HEK293 (cell line): ENCODE data around the gene APOBEC3F.

Source experiments
- CTCF ChIA-PET: fragments of 350-600 bp; formaldehyde crosslinking; extraction: SDS; loops from one replicate; lab custom pipeline; 2021; ENCODE audit warnings: antibody characterized with exemption; lab: Yijun Ruan, JAX
- POLR2A ChIA-PET: fragments of 300-600 bp; formaldehyde crosslinking; extraction: SDS; loops from one replicate; lab custom pipeline; 2020; ENCODE audit warnings: antibody characterized with exemption, inconsistent platforms; lab: Yijun Ruan, JAX
- H3K27ac ChIP-seq: fragments of 200-500 bp; sonication (Bioruptor generic); 2 replicates; pipeline ENCODE4 v1.5.1; 2014; ENCODE audit warnings: low read depth, low read length, control low read depth, inconsistent platforms; ENCODE audit errors: extremely low read depth
- H3K36me3 ChIP-seq, 2 experiments: fragments of 200-500 bp in 1 of 2; sonication (Bioruptor generic) in 1 of 2; 1 replicate in 1 of 2; 2 replicates in 1 of 2; pipeline ENCODE4 v1.5.1; 2014 to 2017; ENCODE audit warnings: inconsistent platforms in 2 of 2, low read length in 2 of 2; ENCODE audit not compliant: control insufficient read depth in 2 of 2, insufficient read depth in 1 of 2
- H3K4me1 ChIP-seq: fragments of 200-500 bp; sonication (Bioruptor generic); 2 replicates; pipeline ENCODE4 v1.5.1; 2014; ENCODE audit warnings: mild to moderate bottlenecking, low read length, inconsistent platforms; ENCODE audit not compliant: control insufficient read depth, insufficient read depth
- H3K4me3 ChIP-seq: 2 replicates; pipeline ENCODE4 v1.5.1; 2011; ENCODE audit warnings: low read depth, mild to moderate bottlenecking, control low read depth, low read length, moderate library complexity
- H3K9me3 ChIP-seq: fragments of 200-500 bp; sonication (Bioruptor generic); 2 replicates; pipeline ENCODE4 v1.5.1; 2014; ENCODE audit warnings: low read depth, low read length, inconsistent platforms; ENCODE audit not compliant: control insufficient read depth, insufficient read depth
- EGR2 ChIP-seq: fragments of 450-650 bp; formaldehyde crosslinking; IDR thresholded peaks from 2 replicates; pipeline ENCODE4 v1.5.1; 2016; ENCODE audit warnings: low read depth, missing biosample characterization, missing genetic modification characterization
- GLIS1 ChIP-seq: fragments of 450-650 bp; formaldehyde crosslinking; IDR thresholded peaks from 2 replicates; pipeline ENCODE4 v1.5.1; 2016; ENCODE audit warnings: missing biosample characterization, missing genetic modification characterization
- TCF7L2 ChIP-seq: IDR thresholded peaks from 2 replicates; pipeline ENCODE4 v1.6.1; 2011; ENCODE audit warnings: low read depth, mild to moderate bottlenecking, inconsistent platforms, low read length, moderate library complexity, borderline replicate concordance
- ZFHX2 ChIP-seq: fragments of 450-650 bp; formaldehyde crosslinking; conservative IDR thresholded peaks from 2 replicates; pipeline ENCODE4 v1.5.1; 2016; ENCODE audit warnings: missing biosample characterization, missing genetic modification characterization
- ZIC2 ChIP-seq: fragments of 450-650 bp; formaldehyde crosslinking; IDR thresholded peaks from 2 replicates; pipeline ENCODE4 v1.5.1; 2016; ENCODE audit warnings: missing biosample characterization, missing genetic modification characterization
- ZNF155 ChIP-seq: fragments of 450-650 bp; formaldehyde crosslinking; IDR thresholded peaks from 2 replicates; pipeline ENCODE4 v1.5.1; 2016; ENCODE audit warnings: missing biosample characterization, missing genetic modification characterization
- ZNF37A ChIP-seq: fragments of 450-650 bp; IDR thresholded peaks from 2 replicates; pipeline ENCODE4 v1.5.1; 2018; ENCODE audit warnings: missing biosample characterization, missing genetic modification characterization
- ZNF791 ChIP-seq: fragments of 450-650 bp; formaldehyde crosslinking; IDR thresholded peaks from 2 replicates; pipeline ENCODE4 v1.5.1; 2016; ENCODE audit warnings: missing biosample characterization, missing genetic modification characterization
- TF ChIP-seq, protein P1 (sequence below): fragments of 450-650 bp; formaldehyde crosslinking; IDR thresholded peaks from 2 replicates; pipeline ENCODE4 v1.5.1; 2016; ENCODE audit warnings: missing biosample characterization, missing genetic modification characterization
- TF ChIP-seq, protein P2 (sequence below): fragments of 450-650 bp; formaldehyde crosslinking; IDR thresholded peaks from 2 replicates; pipeline ENCODE4 v1.5.1; 2017; ENCODE audit warnings: missing biosample characterization, missing genetic modification characterization
- TF ChIP-seq, protein P3 (sequence below): fragments of 450-650 bp; formaldehyde crosslinking; IDR thresholded peaks from 2 replicates; pipeline ENCODE4 v1.5.1; 2016; ENCODE audit warnings: missing biosample characterization, missing genetic modification characterization
- TF ChIP-seq, protein P4 (sequence below): fragments of 450-650 bp; formaldehyde crosslinking; IDR thresholded peaks from 2 replicates; pipeline ENCODE4 v1.5.1; 2016; ENCODE audit warnings: missing biosample characterization, missing genetic modification characterization

APOBEC3F gene

DNA sequence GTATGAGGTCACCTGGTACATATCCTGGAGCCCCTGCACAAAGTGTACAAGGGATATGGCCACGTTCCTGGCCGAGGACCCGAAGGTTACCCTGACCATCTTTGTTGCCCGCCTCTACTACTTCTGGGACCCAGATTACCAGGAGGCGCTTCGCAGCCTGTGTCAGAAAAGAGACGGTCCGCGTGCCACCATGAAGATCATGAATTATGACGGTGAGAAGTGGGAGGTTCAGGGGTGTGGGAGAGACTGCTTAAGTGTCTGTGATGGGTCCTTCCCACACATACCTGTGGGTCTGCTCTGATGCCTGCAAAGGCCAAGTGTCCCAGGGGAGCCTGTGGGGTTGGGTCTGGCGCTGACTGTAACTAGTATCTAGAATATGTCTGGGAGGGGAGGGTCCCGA lies 40.4 kb downstream of the APOBEC3F start:
- CTCF ChIA-PET, result no interaction called here
- TF ChIP-seq EGR2 (tag by site-specific recombination), result peak; percentile 72
- TF ChIP-seq, protein P1, sequence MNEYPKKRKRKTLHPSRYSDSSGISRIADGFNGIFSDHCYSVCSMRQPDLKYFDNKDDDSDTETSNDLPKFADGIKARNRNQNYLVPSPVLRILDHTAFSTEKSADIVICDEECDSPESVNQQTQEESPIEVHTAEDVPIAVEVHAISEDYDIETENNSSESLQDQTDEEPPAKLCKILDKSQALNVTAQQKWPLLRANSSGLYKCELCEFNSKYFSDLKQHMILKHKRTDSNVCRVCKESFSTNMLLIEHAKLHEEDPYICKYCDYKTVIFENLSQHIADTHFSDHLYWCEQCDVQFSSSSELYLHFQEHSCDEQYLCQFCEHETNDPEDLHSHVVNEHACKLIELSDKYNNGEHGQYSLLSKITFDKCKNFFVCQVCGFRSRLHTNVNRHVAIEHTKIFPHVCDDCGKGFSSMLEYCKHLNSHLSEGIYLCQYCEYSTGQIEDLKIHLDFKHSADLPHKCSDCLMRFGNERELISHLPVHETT, result no peak
- no peak overlapping the region for H3K4me3 ChIP-seq
- H3K4me1 ChIP-seq, result no peaks in the 10 kb centered on the region
- POLR2A ChIA-PET, result no interaction called here
- H3K27ac ChIP-seq, result no peak overlapping the region
- H3K9me3 ChIP-seq, result no peaks in the 10 kb centered on the region
- H3K36me3 ChIP-seq, result no peaks in the 10 kb centered on the region

DNA sequence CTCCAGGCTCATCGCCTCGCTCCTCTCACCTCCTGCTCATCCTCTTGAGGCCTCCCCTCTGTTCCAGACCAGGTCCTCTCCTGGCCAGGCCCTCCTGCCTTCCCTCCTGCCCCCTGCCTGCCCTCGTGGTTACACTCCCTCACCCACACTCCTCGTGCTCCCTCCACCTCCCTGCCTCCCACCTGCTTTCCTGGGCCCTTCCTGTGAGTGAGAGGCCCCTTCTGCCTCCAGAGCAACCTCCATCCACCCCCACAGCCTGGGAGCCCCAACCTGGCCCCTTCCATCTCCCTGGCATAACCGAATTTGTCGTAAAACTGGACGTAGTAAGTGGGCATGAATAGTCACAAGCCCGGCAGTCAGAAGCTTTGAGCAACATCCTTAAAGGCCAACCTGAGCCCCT lies 40.9 kb downstream of the APOBEC3F start:
- no peak overlapping the region for H3K27ac ChIP-seq
- no peak overlapping the region for H3K4me3 ChIP-seq
- TF ChIP-seq ZFHX2 (peak; percentile 99), GLIS1 (peak; percentile 63), EGR2 (tag by site-specific recombination) (peak; percentile 99), ZNF155 (no peak), TCF7L2 (no peak)
- TF ChIP-seq, protein P2, sequence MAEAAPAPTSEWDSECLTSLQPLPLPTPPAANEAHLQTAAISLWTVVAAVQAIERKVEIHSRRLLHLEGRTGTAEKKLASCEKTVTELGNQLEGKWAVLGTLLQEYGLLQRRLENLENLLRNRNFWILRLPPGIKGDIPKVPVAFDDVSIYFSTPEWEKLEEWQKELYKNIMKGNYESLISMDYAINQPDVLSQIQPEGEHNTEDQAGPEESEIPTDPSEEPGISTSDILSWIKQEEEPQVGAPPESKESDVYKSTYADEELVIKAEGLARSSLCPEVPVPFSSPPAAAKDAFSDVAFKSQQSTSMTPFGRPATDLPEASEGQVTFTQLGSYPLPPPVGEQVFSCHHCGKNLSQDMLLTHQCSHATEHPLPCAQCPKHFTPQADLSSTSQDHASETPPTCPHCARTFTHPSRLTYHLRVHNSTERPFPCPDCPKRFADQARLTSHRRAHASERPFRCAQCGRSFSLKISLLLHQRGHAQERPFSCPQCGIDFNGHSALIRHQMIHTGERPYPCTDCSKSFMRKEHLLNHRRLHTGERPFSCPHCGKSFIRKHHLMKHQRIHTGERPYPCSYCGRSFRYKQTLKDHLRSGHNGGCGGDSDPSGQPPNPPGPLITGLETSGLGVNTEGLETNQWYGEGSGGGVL, result peak; percentile 46
- TF ChIP-seq, protein P3, sequence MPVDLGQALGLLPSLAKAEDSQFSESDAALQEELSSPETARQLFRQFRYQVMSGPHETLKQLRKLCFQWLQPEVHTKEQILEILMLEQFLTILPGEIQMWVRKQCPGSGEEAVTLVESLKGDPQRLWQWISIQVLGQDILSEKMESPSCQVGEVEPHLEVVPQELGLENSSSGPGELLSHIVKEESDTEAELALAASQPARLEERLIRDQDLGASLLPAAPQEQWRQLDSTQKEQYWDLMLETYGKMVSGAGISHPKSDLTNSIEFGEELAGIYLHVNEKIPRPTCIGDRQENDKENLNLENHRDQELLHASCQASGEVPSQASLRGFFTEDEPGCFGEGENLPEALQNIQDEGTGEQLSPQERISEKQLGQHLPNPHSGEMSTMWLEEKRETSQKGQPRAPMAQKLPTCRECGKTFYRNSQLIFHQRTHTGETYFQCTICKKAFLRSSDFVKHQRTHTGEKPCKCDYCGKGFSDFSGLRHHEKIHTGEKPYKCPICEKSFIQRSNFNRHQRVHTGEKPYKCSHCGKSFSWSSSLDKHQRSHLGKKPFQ (tag by site-specific recombination), result no peak
- ChIA-PET CTCF (no interaction called here), POLR2A (no interaction called here)
- no peaks in the 10 kb centered on the region for H3K9me3 ChIP-seq
- H3K36me3 ChIP-seq, result no peaks in the 10 kb centered on the region
- no peaks in the 10 kb centered on the region for H3K4me1 ChIP-seq

DNA sequence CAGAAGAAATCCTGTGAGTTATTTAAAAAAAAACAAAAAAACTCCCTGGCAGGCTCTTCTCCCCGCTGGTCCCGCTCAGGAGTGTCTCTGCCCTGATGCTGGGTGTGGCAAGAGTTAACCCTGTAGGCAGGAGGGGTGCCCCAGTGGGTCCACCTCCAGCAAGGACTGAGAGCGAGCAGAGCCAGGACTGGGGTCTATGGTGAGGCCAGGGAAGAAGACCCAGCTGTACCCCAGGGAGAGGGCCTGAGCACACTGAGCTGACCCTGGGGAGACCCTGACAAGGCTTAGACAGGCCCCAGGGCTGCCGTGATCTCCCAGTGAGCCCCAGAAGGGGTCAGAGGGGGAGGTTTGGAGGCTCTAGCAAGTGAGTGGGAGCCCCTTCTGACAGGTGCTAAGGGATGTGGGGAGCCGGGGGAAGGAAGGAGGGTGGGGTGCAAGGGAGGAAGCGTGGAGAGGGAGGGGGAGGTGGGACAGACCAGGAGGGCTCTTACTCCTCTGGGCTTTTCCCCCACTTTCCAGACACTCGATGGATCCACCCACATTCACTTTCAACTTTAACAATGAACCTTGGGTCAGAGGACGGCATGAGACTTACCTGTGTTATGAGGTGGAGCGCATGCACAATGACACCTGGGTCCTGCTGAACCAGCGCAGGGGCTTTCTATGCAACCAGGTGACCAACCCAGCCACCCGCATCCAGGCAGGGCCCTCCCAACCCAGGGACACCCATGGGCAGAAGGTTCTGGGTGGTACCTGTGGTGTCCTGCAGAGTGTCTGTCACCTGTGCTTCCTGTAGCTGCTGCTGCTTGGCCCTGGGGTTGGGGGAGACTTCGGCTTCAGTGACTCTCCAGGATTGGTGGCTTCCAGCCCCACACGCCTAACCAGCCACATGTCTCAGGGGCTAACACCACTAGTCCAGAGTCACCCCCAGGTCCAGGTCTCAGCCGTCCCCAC lies 42.8 kb downstream of the APOBEC3F start:
- POLR2A ChIA-PET, result no interaction called here
- Histone ChIP-seq H3K9me3 (no peaks in the 10 kb centered on the region), H3K36me3 (no peaks in the 10 kb centered on the region), H3K4me3 (no peak overlapping the region), H3K27ac (no peak overlapping the region), H3K4me1 (0 out of 2 replicates have a peak, but pooled peaks cover 2% of the 10 kb centered on the region)
- CTCF ChIA-PET, result interaction anchor here (0.6 to 1.2 kb wide), 3 partner anchors 194 to 1366 kb away, joined by 3 read pairs; no protein-coding TSS in a partner anchor
- TF ChIP-seq, protein P4, sequence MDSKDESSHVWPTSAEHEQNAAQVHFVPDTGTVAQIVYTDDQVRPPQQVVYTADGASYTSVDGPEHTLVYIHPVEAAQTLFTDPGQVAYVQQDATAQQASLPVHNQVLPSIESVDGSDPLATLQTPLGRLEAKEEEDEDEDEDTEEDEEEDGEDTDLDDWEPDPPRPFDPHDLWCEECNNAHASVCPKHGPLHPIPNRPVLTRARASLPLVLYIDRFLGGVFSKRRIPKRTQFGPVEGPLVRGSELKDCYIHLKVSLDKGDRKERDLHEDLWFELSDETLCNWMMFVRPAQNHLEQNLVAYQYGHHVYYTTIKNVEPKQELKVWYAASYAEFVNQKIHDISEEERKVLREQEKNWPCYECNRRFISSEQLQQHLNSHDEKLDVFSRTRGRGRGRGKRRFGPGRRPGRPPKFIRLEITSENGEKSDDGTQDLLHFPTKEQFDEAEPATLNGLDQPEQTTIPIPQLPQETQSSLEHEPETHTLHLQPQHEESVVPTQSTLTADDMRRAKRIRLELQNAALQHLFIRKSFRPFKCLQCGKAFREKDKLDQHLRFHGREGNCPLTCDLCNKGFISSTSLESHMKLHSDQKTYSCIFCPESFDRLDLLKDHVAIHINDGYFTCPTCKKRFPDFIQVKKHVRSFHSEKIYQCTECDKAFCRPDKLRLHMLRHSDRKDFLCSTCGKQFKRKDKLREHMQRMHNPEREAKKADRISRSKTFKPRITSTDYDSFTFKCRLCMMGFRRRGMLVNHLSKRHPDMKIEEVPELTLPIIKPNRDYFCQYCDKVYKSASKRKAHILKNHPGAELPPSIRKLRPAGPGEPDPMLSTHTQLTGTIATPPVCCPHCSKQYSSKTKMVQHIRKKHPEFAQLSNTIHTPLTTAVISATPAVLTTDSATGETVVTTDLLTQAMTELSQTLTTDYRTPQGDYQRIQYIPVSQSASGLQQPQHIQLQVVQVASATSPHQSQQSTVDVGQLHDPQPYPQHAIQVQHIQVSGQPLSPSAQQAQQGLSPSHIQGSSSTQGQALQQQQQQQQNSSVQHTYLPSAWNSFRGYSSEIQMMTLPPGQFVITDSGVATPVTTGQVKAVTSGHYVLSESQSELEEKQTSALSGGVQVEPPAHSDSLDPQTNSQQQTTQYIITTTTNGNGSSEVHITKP, result peak; percentile 84
- TF ChIP-seq ZFHX2 (peak; percentile 28; the same call in 1 of the 2 replicates), ZIC2 (tag by site-specific recombination) (peak; percentile 18; the same call in 1 of the 2 replicates), ZNF791 (tag by site-specific recombination) (no peak), GLIS1 (peak; percentile 53; the same call in 1 of the 2 replicates), EGR2 (tag by site-specific recombination) (peak; percentile 49; the same call in 1 of the 2 replicates), ZNF37A (tag by site-specific recombination) (no peak)
- TF ChIP-seq, all 188 proteins: peak for 5
